H54 (cell line): Measurements from ENCODE around the gene ARHGEF16.

ENCODE experiments used
- DNase-seq: peaks from one replicate; pipeline ENCODE4 v3.0.0; 2011; ENCODE audit warnings: low spot score, mixed read lengths; ENCODE audit not compliant: insufficient read length
- FAIRE-seq: peaks from 3 replicates; lab custom pipeline; 2011; peaks lifted over from hg19 to GRCh38; lab: Jason Lieb, UNC
- POLR2A ChIP-seq: IDR thresholded peaks from 2 replicates; pipeline ENCODE4 v1.6.1; 2011; ENCODE audit warnings: low read depth, mild to moderate bottlenecking, low read length

Gene ARHGEF16

GRCh38 chr1:3460672-3461131 lies 6.2 kb downstream of the ARHGEF16 start:
- no peak for DNase-seq
- no peak for TF ChIP-seq POLR2A
- no peak for FAIRE-seq

- FAIRE-seq (no peak), DNase-seq (no peak)
- TF ChIP-seq POLR2A = no peak
These were observed 6.9 kb downstream of the ARHGEF16 start for GRCh38 chr1:3461238-3461933.

- DNase-seq = no peak
- TF ChIP-seq POLR2A = no peak
- FAIRE-seq = no peak
These were observed 7.4 kb downstream of the ARHGEF16 start for GRCh38 chr1:3461934-3462275.

DNA sequence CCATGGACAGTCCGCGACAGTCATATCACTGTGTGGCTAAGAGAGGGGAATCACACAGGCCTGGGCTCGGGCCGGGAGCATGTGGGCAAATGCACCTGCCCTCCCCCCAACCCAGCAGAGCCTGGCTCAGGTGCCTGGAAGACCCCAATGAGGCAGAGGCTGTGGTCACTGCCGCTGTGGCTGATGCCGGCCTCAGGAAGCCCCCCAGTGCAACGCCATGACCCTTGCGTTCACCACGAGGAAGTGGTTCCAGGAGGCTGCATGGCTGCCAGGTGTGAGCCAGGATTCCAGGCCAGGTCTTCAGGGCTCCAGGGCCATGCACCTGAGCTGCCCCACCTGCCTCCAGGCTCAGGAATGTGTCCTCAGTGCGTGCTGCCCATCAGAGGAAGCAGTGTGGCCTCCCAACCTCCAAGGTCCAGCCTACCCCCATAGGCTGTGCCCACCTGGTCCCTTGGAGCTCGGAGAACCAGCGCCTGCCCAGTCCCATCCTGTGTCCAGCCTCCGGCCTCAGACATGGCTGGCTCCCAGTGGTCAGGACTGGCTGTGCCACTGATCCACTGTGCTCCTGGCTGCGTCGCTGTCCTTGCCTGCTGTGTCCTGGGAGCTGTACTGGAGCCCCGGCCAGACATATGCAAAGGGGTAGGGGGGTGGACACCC lies 8.0 kb downstream of the ARHGEF16 start:
- TF ChIP-seq POLR2A = no peak
- DNase-seq = no peak
- FAIRE-seq = no peak

GRCh38 chr1:3463013-3463385 lies 8.5 kb downstream of the ARHGEF16 start:
- FAIRE-seq (no peak), DNase-seq (no peak)
- no peak for TF ChIP-seq POLR2A

GRCh38 chr1:3463408-3463863 lies 9.0 kb downstream of the ARHGEF16 start:
- DNase-seq (no peak), FAIRE-seq (no peak)
- no peak for TF ChIP-seq POLR2A

DNA sequence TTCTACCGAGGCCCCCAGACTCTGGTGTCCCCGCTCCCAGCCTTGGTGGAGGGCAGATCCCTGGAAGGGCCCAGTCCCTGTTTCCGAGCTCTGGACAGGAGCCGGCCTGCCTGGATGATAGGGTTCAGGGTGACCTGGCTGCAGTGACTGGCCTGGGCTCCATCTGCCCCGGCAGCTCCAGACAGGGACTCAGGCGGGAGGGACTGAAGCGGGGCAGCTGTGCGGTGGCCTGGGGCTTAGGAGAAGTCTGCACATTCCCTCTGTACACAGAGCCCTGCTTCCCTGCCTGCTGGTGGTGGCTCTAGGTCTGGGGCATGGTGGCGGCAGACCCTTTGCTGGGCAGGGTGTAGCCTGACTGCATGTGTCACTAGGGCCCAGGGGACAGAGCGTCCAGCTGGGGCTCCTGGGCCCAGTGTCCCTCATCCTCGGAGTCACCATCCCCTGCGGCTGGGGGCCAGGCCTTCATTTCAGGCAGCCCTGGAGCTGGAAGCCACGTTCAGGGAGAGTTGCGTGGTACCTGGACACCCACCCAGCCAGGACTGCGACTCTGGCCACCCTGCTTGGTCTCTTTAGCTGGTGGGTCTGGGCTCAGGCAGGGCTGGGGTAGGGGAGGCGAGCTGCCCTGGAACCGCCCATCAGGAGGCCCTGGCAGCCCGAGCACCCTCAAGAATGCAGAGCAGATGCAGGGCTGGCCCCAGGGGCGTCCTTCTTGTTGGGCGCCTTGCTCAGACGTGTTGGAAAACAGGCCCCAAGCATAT lies 9.6 kb downstream of the ARHGEF16 start:
- TF ChIP-seq POLR2A = no peak
- DNase-seq (no peak), FAIRE-seq (no peak)

- FAIRE-seq (no peak), DNase-seq (no peak)
These were observed 10.2 kb downstream of the ARHGEF16 start for GRCh38 chr1:3464649-3465025.

DNA sequence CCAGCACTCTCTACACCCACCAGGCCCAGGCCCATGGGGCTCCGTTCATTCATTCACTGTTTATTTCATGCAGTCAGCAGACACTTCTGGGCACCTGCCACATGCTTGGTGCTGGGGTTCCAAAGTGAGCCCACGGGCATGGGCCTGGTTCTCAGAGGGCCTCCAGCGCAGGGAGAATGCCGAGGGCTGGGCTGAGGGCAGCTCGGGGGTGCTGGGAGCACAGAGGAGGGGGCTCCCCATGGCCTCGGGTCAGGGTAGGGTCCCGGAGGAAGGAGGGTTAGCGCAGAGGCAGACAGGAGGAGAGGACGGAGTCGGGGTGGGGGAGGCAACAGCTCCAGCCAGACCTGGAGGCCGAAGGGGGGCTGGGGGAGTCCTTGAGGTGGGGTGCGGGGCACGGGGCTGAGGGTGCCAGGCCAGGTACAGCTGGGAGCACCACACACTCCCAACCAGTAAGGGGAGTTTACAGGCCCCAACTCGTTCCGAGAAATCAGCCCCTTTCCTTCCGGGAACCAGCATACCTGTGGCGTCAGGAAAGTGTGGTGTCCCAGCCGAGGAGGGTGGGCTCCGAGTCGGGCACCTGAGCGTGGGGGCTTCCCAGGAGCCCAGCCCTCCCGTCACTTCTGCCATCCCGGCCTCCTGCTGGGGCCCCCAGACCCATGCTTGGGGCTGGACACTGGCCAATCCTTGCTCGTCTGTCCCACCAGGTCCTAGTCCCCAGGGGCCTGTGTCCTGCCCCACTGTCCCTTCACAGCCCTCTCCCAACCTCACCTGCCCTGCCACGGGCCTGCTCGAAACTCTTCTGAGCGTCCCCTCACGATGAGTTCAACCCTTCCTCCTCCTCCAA lies 10.8 kb downstream of the ARHGEF16 start:
- TF ChIP-seq POLR2A = no peak
- DNase-seq = no peak
- FAIRE-seq = no peak

More at GRCh38 chr1:3464649-3465025, 10.2 kb downstream of the ARHGEF16 start:
- no peak for TF ChIP-seq POLR2A

DNA sequence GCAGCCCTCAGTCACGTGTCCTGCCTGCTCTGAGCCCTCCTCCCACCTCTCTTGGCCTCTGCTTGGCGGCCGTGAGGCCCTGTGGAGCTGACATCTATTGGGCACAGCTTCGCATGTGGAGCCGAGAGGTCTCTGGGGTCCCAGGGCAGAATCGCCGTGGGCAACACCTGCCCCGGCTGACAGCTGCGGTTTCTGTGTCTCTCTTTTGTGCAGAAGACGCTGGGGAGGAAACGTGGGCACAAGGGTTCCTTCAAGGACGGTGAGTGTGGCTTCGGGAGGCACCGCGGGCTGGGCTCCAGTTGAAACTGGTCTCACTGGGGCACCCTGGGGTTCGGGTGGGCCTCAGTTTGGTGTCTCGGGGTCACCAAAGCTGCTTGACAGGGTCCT lies 11.5 kb downstream of the ARHGEF16 start:
- TF ChIP-seq POLR2A = no peak
- no peak for DNase-seq
- no peak for FAIRE-seq

DNA sequence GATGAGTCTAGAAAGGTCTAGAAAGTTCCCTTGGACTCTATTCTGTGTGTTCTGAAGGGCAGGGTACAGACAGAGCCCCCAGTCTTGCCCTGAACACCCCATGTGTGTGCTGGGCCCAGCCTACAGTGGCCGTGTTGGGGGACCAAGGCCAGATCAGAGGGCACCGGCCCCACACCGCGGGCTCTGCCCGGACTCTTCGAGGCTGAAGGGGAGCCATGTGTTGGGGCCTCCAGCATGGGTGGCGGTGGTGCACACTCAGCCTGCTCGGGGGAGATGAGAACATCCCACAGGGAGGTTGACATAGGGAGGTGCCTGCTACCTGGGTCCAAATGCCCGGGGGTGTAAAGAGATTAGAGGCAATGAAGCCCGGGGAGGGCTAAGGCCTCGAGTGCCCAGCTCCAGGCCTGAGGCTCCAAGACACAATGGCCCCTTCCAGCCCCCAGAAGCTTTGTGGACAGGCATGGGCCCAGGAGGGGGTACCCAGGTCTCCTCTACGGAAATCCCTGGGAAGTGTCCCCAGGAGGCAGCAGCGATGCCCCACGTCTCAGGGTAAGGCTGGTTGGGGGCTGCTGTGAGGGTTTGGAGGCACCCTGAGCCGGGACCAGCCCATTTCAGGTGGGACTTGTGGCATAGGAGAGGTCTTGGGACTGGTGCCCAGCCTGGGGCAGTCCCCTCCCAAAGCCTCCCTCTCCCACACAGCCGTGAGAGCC lies 12.1 kb downstream of the ARHGEF16 start:
- no peak for FAIRE-seq
- TF ChIP-seq POLR2A = no peak
- no peak for DNase-seq

DNA sequence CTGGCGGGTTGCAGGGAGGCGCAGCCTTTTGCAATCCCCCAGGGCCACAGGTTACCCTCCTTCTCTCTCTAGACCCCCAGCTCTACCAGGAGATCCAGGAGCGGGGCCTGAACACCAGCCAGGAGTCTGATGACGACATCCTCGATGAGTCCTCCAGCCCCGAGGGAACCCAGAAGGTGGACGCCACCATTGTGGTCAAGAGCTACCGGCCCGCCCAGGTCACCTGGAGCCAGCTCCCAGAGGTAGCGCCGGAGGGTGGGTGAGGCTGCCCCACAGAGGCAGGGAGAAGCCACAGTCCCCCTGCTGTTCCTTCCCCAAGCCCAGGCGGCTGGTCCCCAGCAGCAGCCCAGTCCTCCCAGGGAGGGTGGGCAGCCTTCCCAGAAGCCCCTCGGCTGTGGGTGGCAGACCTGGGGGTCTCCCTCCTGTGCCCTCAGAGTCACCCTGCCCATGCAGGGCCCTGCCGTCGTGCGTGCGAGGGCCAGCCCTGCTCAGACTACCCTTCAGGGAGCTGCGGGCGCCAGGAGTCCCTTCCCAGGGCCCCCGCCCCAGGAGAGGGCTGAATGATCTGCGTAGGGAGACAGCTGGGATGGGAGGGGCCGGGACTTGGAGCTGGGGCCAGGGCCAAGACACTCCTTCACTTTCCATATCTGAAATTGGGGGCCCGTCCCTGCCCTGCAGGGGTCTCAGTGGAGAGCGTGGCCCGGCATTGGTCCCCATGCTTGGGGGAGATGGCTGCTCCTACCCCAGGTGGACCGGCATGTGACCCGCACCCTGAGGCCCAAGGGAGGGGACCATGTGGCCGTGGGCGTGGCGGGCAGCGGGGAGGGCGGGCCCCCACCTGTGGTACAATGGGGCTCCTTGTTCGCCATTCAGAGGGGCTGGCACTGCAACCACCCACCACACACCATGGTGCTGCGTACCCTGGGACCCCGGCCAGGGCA lies 12.9 kb downstream of the ARHGEF16 start:
- FAIRE-seq (no peak), DNase-seq (no peak)
- no peak for TF ChIP-seq POLR2A
